ENCODE measurements around the gene CMIP. TPM values are rescaled to one million over a fixed set of nuclear protein-coding genes. Genes with fewer than 3 reads are reported as not detected.

The CMIP gene
- total RNA-seq, 4 donors from 2014 or later: 15.5 to 65.9 (median 20.2) TPM

GRCh38 chr16:81657781-81658180 is 213.2 kb downstream of the CMIP start:
- Histone ChIP-seq H3K9me3 (no peaks in the 10 kb centered on the region), H3K4me1 (peaks cover 0 to 8% of the 10 kb centered on the region in 2 donors), H3K36me3 (peaks cover 7 to 8% of the 10 kb centered on the region in 2 donors), H3K27me3 (no peaks in the 10 kb centered on the region), H3K27ac (no peak overlapping the region), H3K4me3 (replicated peaks in 1 of 3) (no peak overlapping the region)
- no peak for DNase-seq
- intact Hi-C loops (cut with DNase I): no loop called here
- 92 to 95% methylated on average over 13 of the region's 13 CpGs for WGBS, 2 donors
- no peak for TF ChIP-seq CTCF (IDR thresholded peaks at IDR 0.05)
- no peak for TF ChIP-seq POLR2A (IDR thresholded peaks at IDR 0.05)

GRCh38 chr16:81658373-81658772 is 213.8 kb downstream of the CMIP start:
- 95 to 96% methylated on average over 4 of the region's 4 CpGs for WGBS, 2 donors
- H3K36me3 ChIP-seq: peaks cover 4 to 7% of the 10 kb centered on the region in 2 donors
- H3K27ac ChIP-seq: no peak overlapping the region

GRCh38 chr16:81659249-81659648 is 214.6 kb downstream of the CMIP start:
- Histone ChIP-seq H3K36me3 (peaks cover 4 to 7% of the 10 kb centered on the region in 2 donors), H3K9me3 (no peaks in the 10 kb centered on the region), H3K27me3 (no peaks in the 10 kb centered on the region), H3K4me1 (peaks cover 0 to 4% of the 10 kb centered on the region in 2 donors), H3K27ac (no peak overlapping the region), H3K4me3 (replicated peaks in 1 of 3) (no peak overlapping the region)
- 93 to 96% methylated on average over 2 of the region's 2 CpGs for WGBS, 2 donors
- no peak for DNase-seq
- intact Hi-C loops (cut with DNase I): no loop called here
- no peak for TF ChIP-seq CTCF (IDR thresholded peaks at IDR 0.05)
- no peak for TF ChIP-seq POLR2A (IDR thresholded peaks at IDR 0.05)

More at GRCh38 chr16:81658373-81658772, 213.8 kb downstream of the CMIP start:
- peaks cover 0 to 8% of the 10 kb centered on the region in 2 donors for H3K4me1 ChIP-seq
- H3K27me3 ChIP-seq: no peaks in the 10 kb centered on the region
- no peak overlapping the region for H3K4me3 ChIP-seq (replicated peaks in 1 of 3)
- DNase-seq: no peak
- TF ChIP-seq CTCF (IDR thresholded peaks at IDR 0.05) (no peak), POLR2A (IDR thresholded peaks at IDR 0.05) (no peak)
- no peaks in the 10 kb centered on the region for H3K9me3 ChIP-seq
- intact Hi-C loops (cut with DNase I): no loop called here

- Histone ChIP-seq H3K4me1 (peaks cover 0 to 2% of the 10 kb centered on the region in 2 donors), H3K4me3 (replicated peaks in 1 of 3) (no peak overlapping the region), H3K9me3 (no peaks in the 10 kb centered on the region), H3K27me3 (no peaks in the 10 kb centered on the region), H3K36me3 (peaks cover 4 to 7% of the 10 kb centered on the region in 2 donors), H3K27ac (no peak overlapping the region)
- DNase-seq: no peak
- WGBS, 2 donors: 90 to 94% methylated on average over 8 to 14 of the region's 14 CpGs
- TF ChIP-seq POLR2A (IDR thresholded peaks at IDR 0.05): no peak
- TF ChIP-seq CTCF (IDR thresholded peaks at IDR 0.05): no peak
- intact Hi-C loops (cut with DNase I): no loop called here
These were observed 216.5 kb downstream of the CMIP start for GRCh38 chr16:81661082-81661481.

GRCh38 chr16:81664153-81664552 is 219.5 kb downstream of the CMIP start:
- Histone ChIP-seq H3K4me3 (replicated peaks in 1 of 3) (no peak overlapping the region), H3K36me3 (peaks cover 4 to 7% of the 10 kb centered on the region in 2 donors), H3K9me3 (no peaks in the 10 kb centered on the region), H3K27me3 (no peaks in the 10 kb centered on the region), H3K27ac (no peak overlapping the region), H3K4me1 (peaks cover 14 to 26% of the 10 kb centered on the region in 2 donors)
- intact Hi-C loops (cut with DNase I): no loop called here
- no peak for TF ChIP-seq POLR2A (IDR thresholded peaks at IDR 0.05)
- no peak for DNase-seq
- WGBS, 2 donors: 96 to 98% methylated on average over 9 to 14 of the region's 14 CpGs

Measured in thyroid gland (tissue), 4 donors.